ENCODE measurements around the gene PBX1. TPM values are rescaled to one million over a fixed set of nuclear protein-coding genes. Genes with fewer than 3 reads are reported as not detected.

The PBX1 gene
- total RNA-seq, result 10 to 100 TPM; 33.3 to 37.4 TPM

DNA sequence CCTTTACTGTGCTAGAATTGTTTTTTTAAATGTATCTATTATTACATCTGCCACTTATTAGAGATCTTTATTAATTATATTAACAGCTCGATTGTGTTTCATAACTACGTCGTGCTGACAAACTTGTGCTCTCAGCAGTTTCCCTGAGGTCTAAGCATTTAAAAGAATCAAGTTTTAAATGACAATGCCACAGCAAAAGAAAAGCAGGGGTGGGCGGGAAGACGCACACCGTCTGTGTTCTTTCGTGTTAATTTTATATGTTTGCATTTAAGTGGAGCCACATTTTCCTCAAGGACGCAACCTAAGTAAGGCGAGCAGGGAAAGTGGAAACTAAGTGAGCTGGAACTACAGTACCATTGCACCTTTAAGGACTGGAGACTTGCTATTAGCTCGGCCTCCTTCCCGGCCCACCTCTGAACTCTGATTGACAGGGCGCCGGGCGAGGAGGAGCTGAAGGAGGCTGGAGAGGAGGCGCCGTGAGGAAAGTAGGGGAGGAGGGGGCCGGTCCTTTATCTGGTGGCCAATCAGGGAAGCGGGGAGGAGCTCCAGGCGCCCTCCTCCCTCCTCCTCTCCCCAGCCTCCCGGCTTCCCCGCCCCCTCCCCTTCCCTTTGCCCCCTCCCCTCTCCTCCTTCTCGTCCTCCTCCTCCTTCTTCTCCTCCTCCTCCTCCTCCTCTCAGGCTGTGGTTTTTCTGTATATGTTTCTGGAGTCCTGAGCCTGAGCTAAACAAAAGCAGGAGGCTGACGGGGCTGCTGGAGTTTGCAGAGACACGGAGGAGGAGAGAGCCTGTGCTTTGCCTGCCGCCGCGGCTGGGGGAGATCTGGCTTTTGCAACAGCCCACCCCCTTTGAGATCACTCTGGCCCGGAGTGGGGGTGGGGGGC lies at the start of gene PBX1:
PBX1 (plus strand) TSS at position 724 of the 881 bp plus-strand sequence.
- H3K4me1 ChIP-seq, result peaks cover 0 to 3% of the 10 kb centered on the region in 2 donors
- peak; percentile 98 for DNase-seq (ENCODE audit: low spot score)
- peak within 1 kb of the TSS; percentile 50 to 77 for H3K4me3 ChIP-seq
- H3K9me3 ChIP-seq, result no peaks in the 10 kb centered on the region
- no peaks in the 10 kb centered on the region for H3K36me3 ChIP-seq
- H3K27ac ChIP-seq, result peak within 1 kb of the TSS; percentile 90 to 91
- TF ChIP-seq, protein P1, sequence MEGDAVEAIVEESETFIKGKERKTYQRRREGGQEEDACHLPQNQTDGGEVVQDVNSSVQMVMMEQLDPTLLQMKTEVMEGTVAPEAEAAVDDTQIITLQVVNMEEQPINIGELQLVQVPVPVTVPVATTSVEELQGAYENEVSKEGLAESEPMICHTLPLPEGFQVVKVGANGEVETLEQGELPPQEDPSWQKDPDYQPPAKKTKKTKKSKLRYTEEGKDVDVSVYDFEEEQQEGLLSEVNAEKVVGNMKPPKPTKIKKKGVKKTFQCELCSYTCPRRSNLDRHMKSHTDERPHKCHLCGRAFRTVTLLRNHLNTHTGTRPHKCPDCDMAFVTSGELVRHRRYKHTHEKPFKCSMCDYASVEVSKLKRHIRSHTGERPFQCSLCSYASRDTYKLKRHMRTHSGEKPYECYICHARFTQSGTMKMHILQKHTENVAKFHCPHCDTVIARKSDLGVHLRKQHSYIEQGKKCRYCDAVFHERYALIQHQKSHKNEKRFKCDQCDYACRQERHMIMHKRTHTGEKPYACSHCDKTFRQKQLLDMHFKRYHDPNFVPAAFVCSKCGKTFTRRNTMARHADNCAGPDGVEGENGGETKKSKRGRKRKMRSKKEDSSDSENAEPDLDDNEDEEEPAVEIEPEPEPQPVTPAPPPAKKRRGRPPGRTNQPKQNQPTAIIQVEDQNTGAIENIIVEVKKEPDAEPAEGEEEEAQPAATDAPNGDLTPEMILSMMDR (IDR thresholded peaks at IDR 0.05), result no peak
- H3K27me3 ChIP-seq, result no peaks in the 10 kb centered on the region

DNA sequence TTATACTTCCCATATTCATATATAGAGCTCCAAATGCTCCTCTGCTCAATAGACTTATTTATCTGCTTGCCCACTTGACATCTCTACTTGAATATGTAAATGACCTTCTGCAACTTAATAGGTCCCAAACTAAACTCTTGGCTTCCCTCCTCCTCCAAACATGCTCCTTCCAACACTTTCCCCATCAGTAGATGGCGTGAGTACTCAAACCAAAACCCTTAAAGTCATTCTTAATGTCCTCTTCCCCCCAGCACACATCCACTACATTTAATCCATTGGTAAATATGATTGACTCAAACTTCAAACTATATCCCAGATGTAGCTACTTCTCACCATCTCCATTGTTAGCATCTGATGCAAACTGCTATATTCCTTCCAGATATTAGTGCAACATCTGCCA lies 48.5 kb upstream of the PBX1 start:
- no peak overlapping the region for H3K27ac ChIP-seq
- peaks cover 0 to 3% of the 10 kb centered on the region in 2 donors for H3K4me1 ChIP-seq
- no peaks in the 10 kb centered on the region for H3K9me3 ChIP-seq
- no peaks in the 10 kb centered on the region for H3K36me3 ChIP-seq
- DNase-seq (ENCODE audit: low spot score), result no peak
- TF ChIP-seq, protein P1 (IDR thresholded peaks at IDR 0.05), result no peak
- no peak overlapping the region for H3K4me3 ChIP-seq
- H3K27me3 ChIP-seq, result no peaks in the 10 kb centered on the region

DNA sequence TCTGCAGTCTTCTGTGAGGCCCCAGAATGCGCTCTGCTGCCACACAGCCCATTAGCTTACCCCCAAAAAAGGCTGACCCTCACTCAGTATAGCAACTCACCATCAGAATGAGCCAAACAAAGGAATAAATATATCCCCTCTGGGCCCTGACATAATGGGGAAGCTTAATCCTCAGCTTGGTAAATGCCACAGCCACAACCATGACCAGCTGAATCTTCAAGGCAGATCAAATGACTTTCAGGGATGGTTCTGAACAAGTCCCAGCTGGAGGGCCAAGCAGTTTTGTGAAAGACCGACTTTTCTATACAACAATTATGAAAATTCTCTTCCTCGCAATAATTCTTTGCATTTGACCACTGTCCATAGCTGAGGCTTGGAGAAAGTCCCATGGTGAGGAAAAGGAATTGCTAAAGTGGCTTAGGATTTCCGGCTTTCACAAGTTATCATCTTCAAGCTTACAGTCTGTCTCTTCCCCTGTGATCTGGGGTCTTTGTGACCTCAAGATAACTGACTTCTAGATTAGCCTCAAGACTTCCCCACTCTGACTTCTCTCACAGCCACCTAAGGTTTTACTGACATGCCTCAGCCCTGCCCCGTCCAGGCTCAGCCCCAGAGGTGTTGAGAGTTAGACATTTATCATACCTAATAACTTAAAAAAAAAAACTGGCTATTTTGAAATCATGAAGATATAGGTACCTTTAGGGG lies 47.8 kb upstream of the PBX1 start:
- Histone ChIP-seq H3K27ac (no peak overlapping the region), H3K36me3 (no peaks in the 10 kb centered on the region), H3K27me3 (no peaks in the 10 kb centered on the region), H3K9me3 (no peaks in the 10 kb centered on the region), H3K4me1 (peaks cover 0 to 10% of the 10 kb centered on the region in 2 donors), H3K4me3 (no peak overlapping the region)
- no peak for DNase-seq (ENCODE audit: low spot score)
- TF ChIP-seq, protein P1 (IDR thresholded peaks at IDR 0.05), result no peak

DNA sequence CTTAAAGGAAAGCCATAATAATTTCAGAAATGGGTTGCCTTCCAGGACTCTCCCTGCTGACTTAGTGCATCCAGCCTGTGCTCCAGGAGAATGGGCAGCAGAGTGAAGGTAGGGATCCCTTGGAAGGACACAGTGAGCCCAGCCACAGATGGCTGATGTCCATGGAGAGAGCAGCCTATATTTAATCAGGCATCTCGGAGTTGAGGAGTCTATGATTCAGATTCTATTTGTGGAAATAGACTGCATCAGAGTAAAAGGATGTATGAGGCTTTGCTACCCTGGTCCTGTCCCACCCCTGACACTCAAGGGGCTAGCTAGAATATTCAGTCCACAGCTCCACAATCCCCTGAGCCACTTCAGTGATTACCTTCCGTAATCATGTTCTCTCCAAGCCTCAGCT lies 43.8 kb upstream of the PBX1 start:
- H3K27ac ChIP-seq, result no peak overlapping the region
- H3K4me1 ChIP-seq, result peaks cover 0 to 11% of the 10 kb centered on the region in 2 donors
- H3K4me3 ChIP-seq, result no peak overlapping the region
- TF ChIP-seq, protein P1 (IDR thresholded peaks at IDR 0.05), result no peak
- H3K36me3 ChIP-seq, result no peaks in the 10 kb centered on the region
- no peak for DNase-seq (ENCODE audit: low spot score)
- no peaks in the 10 kb centered on the region for H3K27me3 ChIP-seq
- H3K9me3 ChIP-seq, result no peaks in the 10 kb centered on the region

DNA sequence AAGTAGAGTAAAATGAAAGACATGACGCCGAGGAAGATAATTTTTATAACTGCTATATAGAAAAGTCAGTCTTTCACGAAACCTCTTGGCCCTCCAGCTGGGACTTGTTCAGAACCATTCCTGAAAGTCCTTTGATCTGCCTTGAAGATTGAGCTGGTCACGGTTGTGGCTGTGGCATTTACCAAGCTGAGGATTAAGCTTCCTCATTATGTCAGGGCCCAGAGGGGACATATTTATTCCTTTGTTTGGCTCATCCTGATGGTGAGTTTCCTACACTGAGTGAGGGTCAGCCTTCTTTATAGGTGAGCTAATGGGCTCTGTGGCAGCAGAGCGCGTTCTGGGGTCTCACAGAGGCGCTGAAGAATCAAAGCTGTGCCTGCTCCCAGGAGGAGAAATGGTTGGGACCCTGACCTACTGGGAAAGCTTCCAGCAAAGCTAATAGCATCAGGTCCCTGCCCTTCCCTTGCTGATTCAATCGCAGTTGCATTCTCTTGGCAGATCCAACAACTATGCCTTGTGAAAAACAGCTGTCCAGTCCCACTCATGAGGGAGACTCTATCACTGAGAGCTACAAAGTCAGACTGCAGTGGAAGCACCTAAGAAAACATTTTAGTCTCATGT lies 43.2 kb upstream of the PBX1 start:
- no peaks in the 10 kb centered on the region for H3K9me3 ChIP-seq
- H3K27ac ChIP-seq, result no peak overlapping the region
- peaks cover 0 to 11% of the 10 kb centered on the region in 2 donors for H3K4me1 ChIP-seq
- H3K27me3 ChIP-seq, result no peaks in the 10 kb centered on the region
- no peaks in the 10 kb centered on the region for H3K36me3 ChIP-seq
- no peak overlapping the region for H3K4me3 ChIP-seq
- TF ChIP-seq, protein P1 (IDR thresholded peaks at IDR 0.05), result no peak
- DNase-seq (ENCODE audit: low spot score), result no peak
